ENCODE results near the gene NT5C2. TPM values are rescaled to one million over a fixed set of nuclear protein-coding genes. Genes with fewer than 3 reads are reported as not detected.
"Not testable (repeated sequence)": the region's sequence is repeated elsewhere in the genome, so short reads cannot be mapped to it uniquely, and the experiment has no call there.

The NT5C2 gene
- total RNA-seq, 2 experiments from 2014 or later: 39.1 to 43.0 TPM

GRCh38 chr10:103192451-103193106, 493 bp downstream of the NT5C2 start:
- intact Hi-C loops (cut with micrococcal nuclease): no loop called here
- Mint-ChIP-seq H3K9me3 (no peaks in the 10 kb centered on the region), H3K4me1 (ENCODE audit: low read depth) (peaks cover 36% of the 10 kb centered on the region), H3K27ac (peak overlapping the region; percentile 99), H3K4me3 (peak overlapping the region; percentile 97), H3K36me3 (ENCODE audit: low read depth) (peaks cover 16% of the 10 kb centered on the region), H3K27me3 (peaks cover 1% of the 10 kb centered on the region)
- no peak for TF ChIP-seq CTCF (IDR thresholded peaks at IDR 0.05)
- ChIA-PET CTCF (interaction anchor here (0.6 to 2.6 kb wide), 8 partner anchors 10 to 275 kb away, joined by 3 to 11 read pairs (median 5); partner anchors contain the start of genes CNNM2, INA and RPEL1), POLR2A (interaction anchor here (0.6 to 3.6 kb wide), 10 partner anchors 10 to 528 kb away, joined by 3 to 30 read pairs (median 4); no protein-coding TSS in a partner anchor)
- peak; percentile 52 for ATAC-seq
- peak; percentile 84 for DNase-seq

GRCh38 chr10:103192089-103192450, 1.0 kb downstream of the NT5C2 start:
- H3K4me1 Mint-ChIP-seq (ENCODE audit: low read depth): peaks cover 31% of the 10 kb centered on the region
- POLR2A ChIA-PET: interaction anchor here (1.0 to 3.6 kb wide), 6 partner anchors 10 to 415 kb away, joined by 3 to 30 read pairs (median 4); no protein-coding TSS in a partner anchor
- no peak for TF ChIP-seq CTCF (IDR thresholded peaks at IDR 0.05)
- peaks cover 1% of the 10 kb centered on the region for H3K27me3 Mint-ChIP-seq
- intact Hi-C loops (cut with micrococcal nuclease): no loop called here
- ATAC-seq (no peak), DNase-seq (no peak)
- H3K9me3 Mint-ChIP-seq: no peaks in the 10 kb centered on the region
- CTCF ChIA-PET: interaction anchor here (1.2 to 2.6 kb wide), 7 partner anchors 9 to 274 kb away, joined by 4 to 11 read pairs (median 5); partner anchors contain the start of genes CNNM2, INA and RPEL1
- peaks cover 16% of the 10 kb centered on the region for H3K36me3 Mint-ChIP-seq (ENCODE audit: low read depth)
- H3K27ac Mint-ChIP-seq: peak overlapping the region; percentile 99
- H3K4me3 Mint-ChIP-seq: peak overlapping the region; percentile 97

GRCh38 chr10:103191198-103191597, 1.9 kb downstream of the NT5C2 start:
- H3K27ac Mint-ChIP-seq; ATAC-seq; DNase-seq; H3K9me3 Mint-ChIP-seq; H3K27me3 Mint-ChIP-seq; intact Hi-C loops (cut with micrococcal nuclease): not testable (repeated sequence)
- POLR2A ChIA-PET: interaction anchor here (1.0 to 3.6 kb wide), 4 partner anchors 9 to 415 kb away, joined by 3 to 30 read pairs (median 8); no protein-coding TSS in a partner anchor
- CTCF ChIA-PET: interaction anchor here (1.2 to 2.6 kb wide), 6 partner anchors 8 to 273 kb away, joined by 3 to 11 read pairs (median 4); partner anchors contain the start of genes CNNM2, INA and RPEL1
- peak overlapping the region; percentile 97 for H3K4me3 Mint-ChIP-seq
- peaks cover 16% of the 10 kb centered on the region for H3K36me3 Mint-ChIP-seq (ENCODE audit: low read depth)
- peaks cover 31% of the 10 kb centered on the region for H3K4me1 Mint-ChIP-seq (ENCODE audit: low read depth)

GRCh38 chr10:103188853-103189252, 4.2 kb downstream of the NT5C2 start:
- Mint-ChIP-seq H3K27me3 (no peaks in the 10 kb centered on the region), H3K4me1 (ENCODE audit: low read depth) (peaks cover 48% of the 10 kb centered on the region), H3K4me3 (no peak overlapping the region), H3K27ac (no peak overlapping the region), H3K9me3 (no peaks in the 10 kb centered on the region), H3K36me3 (ENCODE audit: low read depth) (peaks cover 16% of the 10 kb centered on the region)
- ChIA-PET CTCF (interaction anchor here (1.2 kb wide), 1 partner anchor 12 kb away, joined by 4 read pairs; no protein-coding TSS in a partner anchor), POLR2A (no interaction called here)
- ATAC-seq: no peak
- intact Hi-C loops (cut with micrococcal nuclease): no loop called here
- DNase-seq: no peak
- TF ChIP-seq CTCF (IDR thresholded peaks at IDR 0.05): no peak

GRCh38 chr10:103186128-103186527, 6.9 kb downstream of the NT5C2 start:
- no peak for ATAC-seq
- TF ChIP-seq CTCF (IDR thresholded peaks at IDR 0.05): no peak
- ChIA-PET CTCF (interaction anchor here (0.9 to 1.4 kb wide), 2 partner anchors 9 to 58 kb away, joined by 3 to 4 read pairs; no protein-coding TSS in a partner anchor), POLR2A (interaction anchor here (1.4 kb wide), 1 partner anchor 9 kb away, joined by 4 read pairs; no protein-coding TSS in a partner anchor)
- intact Hi-C loops (cut with micrococcal nuclease): no loop called here
- Mint-ChIP-seq H3K4me1 (ENCODE audit: low read depth) (peaks cover 53% of the 10 kb centered on the region), H3K9me3 (no peaks in the 10 kb centered on the region), H3K4me3 (no peak overlapping the region), H3K27me3 (no peaks in the 10 kb centered on the region), H3K36me3 (ENCODE audit: low read depth) (peaks cover 15% of the 10 kb centered on the region), H3K27ac (no peak overlapping the region)
- DNase-seq: no peak
